Neural progenitor cell (in vitro differentiated cells): ENCODE data around the gene CERK. TPM values are rescaled to one million over a fixed set of nuclear protein-coding genes. Genes with fewer than 3 reads are reported as not detected.
"Not testable (repeated sequence)": the region's sequence is repeated elsewhere in the genome, so short reads cannot be mapped to it uniquely, and the experiment has no call there.

ENCODE experiments used
- DNase-seq: peaks from one replicate; pipeline ENCODE4 v3.0.0-alpha.2; 2016; ENCODE audit warnings: low spot score
- H2AFZ ChIP-seq: fragments of 200-600 bp; sonication (generic); replicated peaks from 2 replicates; pipeline ENCODE4 v1.6.1; 2016; ENCODE audit warnings: antibody characterized with exemption
- H3F3A ChIP-seq: fragments of 200-600 bp; sonication (generic); 2 replicates; pipeline ENCODE4 v1.6.1; 2016; ENCODE audit warnings: antibody characterized with exemption, low read depth
- H3K27ac ChIP-seq: fragments of 200-600 bp; sonication (generic); 2 replicates; pipeline ENCODE4 v1.5.1; 2016; ENCODE audit warnings: mild to moderate bottlenecking
- H3K27me3 ChIP-seq: fragments of 200-600 bp; sonication (generic); 2 replicates; pipeline ENCODE4 v1.6.1; 2016; ENCODE audit warnings: mild to moderate bottlenecking, moderate library complexity
- H3K36me3 ChIP-seq: fragments of 200-600 bp; sonication (generic); 2 replicates; pipeline ENCODE4 v1.5.1; 2016
- H3K4me1 ChIP-seq: fragments of 200-600 bp; sonication (generic); 2 replicates; pipeline ENCODE4 v1.6.1; 2016; ENCODE audit warnings: mixed run types
- H3K4me2 ChIP-seq: fragments of 200-600 bp; sonication (generic); 2 replicates; pipeline ENCODE4 v1.6.1; 2016
- H3K4me3 ChIP-seq: fragments of 200-600 bp; sonication (generic); 2 replicates; pipeline ENCODE4 v1.5.1; 2016
- H3K79me2 ChIP-seq: fragments of 200-600 bp; sonication (generic); 2 replicates; pipeline ENCODE4 v1.6.1; 2016; ENCODE audit warnings: low read depth
- H3K9ac ChIP-seq: fragments of 200-600 bp; sonication (generic); 2 replicates; pipeline ENCODE4 v1.6.1; 2016
- H3K9me3 ChIP-seq: fragments of 200-600 bp; sonication (generic); 2 replicates; pipeline ENCODE4 v1.5.1; 2016; ENCODE audit warnings: low read depth
- H4K20me1 ChIP-seq: fragments of 200-600 bp; sonication (generic); 2 replicates; pipeline ENCODE4 v1.6.1; 2016; ENCODE audit warnings: low read depth
- H3K27ac Mint-ChIP-seq: 3 replicates; pipeline ENCODE4 v1.8.0; 2021; ENCODE audit warnings: mixed read lengths
- H3K27me3 Mint-ChIP-seq: 2 replicates; pipeline ENCODE4 v1.8.0; 2022; ENCODE audit warnings: low read depth, mild to moderate bottlenecking, inconsistent platforms, moderate library complexity, mixed read lengths; ENCODE audit not compliant: insufficient read depth
- H3K36me3 Mint-ChIP-seq: 3 replicates; pipeline ENCODE4 v1.8.0; 2021; ENCODE audit warnings: mixed read lengths
- H3K4me1 Mint-ChIP-seq: 3 replicates; pipeline ENCODE4 v1.8.0; 2021; ENCODE audit warnings: mixed read lengths
- H3K4me3 Mint-ChIP-seq: 3 replicates; pipeline ENCODE4 v1.8.0; 2021; ENCODE audit warnings: mild to moderate bottlenecking, moderate library complexity, mixed read lengths
- H3K9me3 Mint-ChIP-seq: 3 replicates; pipeline ENCODE4 v1.8.0; 2020; ENCODE audit warnings: mixed read lengths
- CTCF ChIP-seq: fragments of 200-600 bp; sonication (generic); IDR thresholded peaks from 2 replicates; pipeline ENCODE4 v1.5.1; 2017; ENCODE audit warnings: antibody characterized with exemption, mild to moderate bottlenecking
- EZH2 ChIP-seq: fragments of 200-600 bp; sonication (generic); IDR thresholded peaks from 2 replicates; pipeline ENCODE4 v1.6.1; 2017; ENCODE audit warnings: antibody characterized with exemption, mild to moderate bottlenecking, moderate library complexity
- EZH2phosphoT487 ChIP-seq: fragments of 200-600 bp; sonication (generic); IDR thresholded peaks from 2 replicates; pipeline ENCODE4 v1.6.1; 2017; ENCODE audit warnings: antibody characterized with exemption
- total RNA-seq: library from RNA; depleted of rRNA; stranded (reverse); fragments of >200 nt; gene quantifications from 2 replicates; pipeline ENCODE4 v1.2.3, GENCODE V29; 2015; ENCODE audit warnings: low replicate concordance

Gene CERK
- total RNA-seq = 53.6 and 80.6 TPM in 2 replicates

GRCh38 chr22:46737976-46738646 lies at the start of gene CERK:
CERK (minus strand) TSS chr22:46738252; CDS start chr22:46738148, 104 bp downstream.
- no peaks in the 10 kb centered on the region for H3K9me3 Mint-ChIP-seq
- H3K4me3 ChIP-seq = peak within 1 kb of the TSS; percentile 94
- H3K4me1 ChIP-seq = peaks cover 18% of the 10 kb centered on the region
- peak within 1 kb of the TSS; percentile 91 for H3K4me2 ChIP-seq
- H3K36me3 ChIP-seq = no peaks in the 10 kb centered on the region
- H3K9ac ChIP-seq = no peak within 1 kb of the TSS
- H3K4me1 Mint-ChIP-seq = peaks cover 32% of the 10 kb centered on the region
- H3K9me3 ChIP-seq = no peaks in the 10 kb centered on the region
- H3K4me3 Mint-ChIP-seq = peak within 1 kb of the TSS; percentile 97
- H3K36me3 Mint-ChIP-seq = peaks cover 4% of the 10 kb centered on the region
- H3K27me3 Mint-ChIP-seq = peaks cover 5% of the 10 kb centered on the region
- H3K27me3 ChIP-seq = no peaks in the 10 kb centered on the region
- no peak within 1 kb of the TSS for H3K27ac ChIP-seq
- H4K20me1 ChIP-seq = peaks cover 44% of the 10 kb centered on the region
- peak within 1 kb of the TSS; percentile 83 for H3K27ac Mint-ChIP-seq
- H3F3A ChIP-seq = peaks cover 25% of the 10 kb centered on the region
- no peak for TF ChIP-seq EZH2phosphoT487
- no peak for TF ChIP-seq EZH2
- TF ChIP-seq CTCF = no peak
- peaks cover 45% of the 10 kb centered on the region for H3K79me2 ChIP-seq
- H2AFZ ChIP-seq = peak within 1 kb of the TSS; percentile 88
- DNase-seq = peak; percentile 79

GRCh38 chr22:46783721-46784120 lies 45.7 kb upstream of the CERK start:
- Histone ChIP-seq H3K27ac (no peak overlapping the region), H3K4me1 (no peaks in the 10 kb centered on the region), H3K9ac (no peak overlapping the region), H3K79me2 (peaks cover 74% of the 10 kb centered on the region), H3K4me3 (no peak overlapping the region), H4K20me1 (peaks cover 13% of the 10 kb centered on the region), H3K9me3 (no peaks in the 10 kb centered on the region), H3K36me3 (no peaks in the 10 kb centered on the region), H3K4me2 (no peak overlapping the region), H3F3A (no peaks in the 10 kb centered on the region), H3K27me3 (no peaks in the 10 kb centered on the region), H2AFZ (no peak overlapping the region)
- no peak overlapping the region for H3K27ac Mint-ChIP-seq
- no peaks in the 10 kb centered on the region for H3K27me3 Mint-ChIP-seq
- peaks cover 1% of the 10 kb centered on the region for H3K36me3 Mint-ChIP-seq
- no peak for DNase-seq
- TF ChIP-seq EZH2 = no peak
- no peak for TF ChIP-seq EZH2phosphoT487
- TF ChIP-seq CTCF = no peak
- no peak overlapping the region for H3K4me3 Mint-ChIP-seq
- no peaks in the 10 kb centered on the region for H3K4me1 Mint-ChIP-seq
- no peaks in the 10 kb centered on the region for H3K9me3 Mint-ChIP-seq

DNA sequence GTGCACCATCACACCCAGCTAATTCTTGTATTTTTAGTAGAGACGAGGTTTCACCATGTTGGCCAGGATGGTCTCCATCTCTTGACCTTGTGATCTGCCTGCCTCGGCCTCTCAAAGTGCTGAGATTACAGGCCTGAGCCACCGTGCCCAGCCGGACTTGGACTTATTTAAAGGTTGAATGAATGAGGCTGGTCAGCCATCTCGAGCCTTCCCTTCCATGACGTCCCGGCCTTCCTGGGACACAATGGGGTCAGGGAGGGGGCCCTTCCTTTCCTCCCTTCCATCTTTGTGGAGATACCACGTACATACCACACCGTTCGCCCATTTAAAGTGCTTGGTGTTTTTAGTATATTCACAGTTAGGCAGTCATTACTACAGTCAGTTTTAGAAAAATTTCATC lies 44.1 kb upstream of the CERK start:
- DNase-seq, H3K4me1 ChIP-seq, H3K27me3 ChIP-seq, H3K36me3 ChIP-seq, H3K4me2 ChIP-seq, H2AFZ ChIP-seq, H3K36me3 Mint-ChIP-seq, H3K4me3 Mint-ChIP-seq, H3F3A ChIP-seq, H3K9ac ChIP-seq, H3K27ac ChIP-seq, H3K27me3 Mint-ChIP-seq, H3K4me1 Mint-ChIP-seq, H3K9me3 ChIP-seq, H3K9me3 Mint-ChIP-seq, H3K27ac Mint-ChIP-seq, H3K4me3 ChIP-seq: not testable (repeated sequence)
- peaks cover 74% of the 10 kb centered on the region for H3K79me2 ChIP-seq
- H4K20me1 ChIP-seq = peaks cover 17% of the 10 kb centered on the region

GRCh38 chr22:46781291-46781690 lies 43.2 kb upstream of the CERK start:
- Histone ChIP-seq H3K36me3 (no peaks in the 10 kb centered on the region), H3K4me1 (no peaks in the 10 kb centered on the region), H3K9ac (no peak overlapping the region), H2AFZ (no peak overlapping the region), H3K4me2 (no peak overlapping the region), H3K79me2 (peaks cover 78% of the 10 kb centered on the region), H3K27me3 (no peaks in the 10 kb centered on the region), H4K20me1 (peaks cover 17% of the 10 kb centered on the region), H3K9me3 (no peaks in the 10 kb centered on the region), H3K27ac (no peak overlapping the region), H3K4me3 (no peak overlapping the region), H3F3A (no peaks in the 10 kb centered on the region)
- Mint-ChIP-seq H3K27ac (no peak overlapping the region), H3K9me3 (no peaks in the 10 kb centered on the region), H3K4me1 (peaks cover 3% of the 10 kb centered on the region), H3K4me3 (no peak overlapping the region), H3K36me3 (peaks cover 1% of the 10 kb centered on the region), H3K27me3 (peaks cover 2% of the 10 kb centered on the region)
- DNase-seq = no peak
- no peak for TF ChIP-seq EZH2phosphoT487
- TF ChIP-seq CTCF = no peak
- TF ChIP-seq EZH2 = no peak
